ENCODE measurements around the gene SH3BGRL2.

- no peak for TF ChIP-seq POLR2A (IDR thresholded peaks at IDR 0.05)
- TF ChIP-seq, protein P1, sequence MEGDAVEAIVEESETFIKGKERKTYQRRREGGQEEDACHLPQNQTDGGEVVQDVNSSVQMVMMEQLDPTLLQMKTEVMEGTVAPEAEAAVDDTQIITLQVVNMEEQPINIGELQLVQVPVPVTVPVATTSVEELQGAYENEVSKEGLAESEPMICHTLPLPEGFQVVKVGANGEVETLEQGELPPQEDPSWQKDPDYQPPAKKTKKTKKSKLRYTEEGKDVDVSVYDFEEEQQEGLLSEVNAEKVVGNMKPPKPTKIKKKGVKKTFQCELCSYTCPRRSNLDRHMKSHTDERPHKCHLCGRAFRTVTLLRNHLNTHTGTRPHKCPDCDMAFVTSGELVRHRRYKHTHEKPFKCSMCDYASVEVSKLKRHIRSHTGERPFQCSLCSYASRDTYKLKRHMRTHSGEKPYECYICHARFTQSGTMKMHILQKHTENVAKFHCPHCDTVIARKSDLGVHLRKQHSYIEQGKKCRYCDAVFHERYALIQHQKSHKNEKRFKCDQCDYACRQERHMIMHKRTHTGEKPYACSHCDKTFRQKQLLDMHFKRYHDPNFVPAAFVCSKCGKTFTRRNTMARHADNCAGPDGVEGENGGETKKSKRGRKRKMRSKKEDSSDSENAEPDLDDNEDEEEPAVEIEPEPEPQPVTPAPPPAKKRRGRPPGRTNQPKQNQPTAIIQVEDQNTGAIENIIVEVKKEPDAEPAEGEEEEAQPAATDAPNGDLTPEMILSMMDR (IDR thresholded peaks at IDR 0.05) = no peak
Measured at GRCh38 chr6:79632580-79632979, 1.5 kb downstream of the SH3BGRL2 start.
